ENCODE results near the gene TNRC6A.

DNA sequence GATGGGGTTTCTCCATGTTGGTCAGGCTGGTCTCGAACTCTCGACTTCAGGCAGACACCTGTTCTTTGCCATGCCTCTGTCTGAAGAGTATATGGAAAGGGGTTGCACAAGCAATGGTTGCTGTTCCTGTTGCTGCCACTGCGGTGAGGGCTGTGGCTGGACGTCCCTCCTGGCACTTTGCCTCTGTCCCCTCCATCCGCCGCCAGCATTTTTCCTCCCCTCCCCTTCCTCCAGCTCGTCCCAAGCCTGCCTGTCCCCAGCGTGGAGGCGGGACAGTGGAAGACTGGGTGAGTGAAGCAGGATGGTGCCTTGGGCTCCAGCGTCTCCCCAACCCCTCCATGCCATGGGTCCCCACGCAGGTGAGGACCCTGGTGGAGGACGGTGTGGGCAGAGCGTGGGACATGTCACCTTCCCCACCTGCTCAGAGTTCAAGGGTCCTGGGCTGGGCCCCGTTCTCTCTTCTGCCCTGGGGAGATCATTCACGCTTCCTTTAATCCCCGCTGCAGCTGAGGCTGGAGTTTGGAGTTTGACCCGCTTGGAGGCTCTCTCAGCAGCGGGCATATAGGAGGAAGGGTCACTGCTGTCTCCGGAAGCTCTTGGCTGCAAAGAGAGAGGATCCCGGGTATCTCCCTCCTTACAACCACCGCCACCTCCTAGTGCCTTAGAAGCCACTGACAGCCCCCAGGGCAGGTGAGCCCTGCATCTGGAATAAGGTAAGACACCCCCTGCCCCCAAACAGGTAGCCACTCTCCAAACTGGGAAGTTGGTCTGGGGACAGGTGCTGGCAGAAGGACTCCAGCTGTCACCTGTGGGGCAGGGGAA, 116.5 kb downstream of the TNRC6A start, which contains the start of gene SLC5A11:
- TF ChIP-seq, protein P1, sequence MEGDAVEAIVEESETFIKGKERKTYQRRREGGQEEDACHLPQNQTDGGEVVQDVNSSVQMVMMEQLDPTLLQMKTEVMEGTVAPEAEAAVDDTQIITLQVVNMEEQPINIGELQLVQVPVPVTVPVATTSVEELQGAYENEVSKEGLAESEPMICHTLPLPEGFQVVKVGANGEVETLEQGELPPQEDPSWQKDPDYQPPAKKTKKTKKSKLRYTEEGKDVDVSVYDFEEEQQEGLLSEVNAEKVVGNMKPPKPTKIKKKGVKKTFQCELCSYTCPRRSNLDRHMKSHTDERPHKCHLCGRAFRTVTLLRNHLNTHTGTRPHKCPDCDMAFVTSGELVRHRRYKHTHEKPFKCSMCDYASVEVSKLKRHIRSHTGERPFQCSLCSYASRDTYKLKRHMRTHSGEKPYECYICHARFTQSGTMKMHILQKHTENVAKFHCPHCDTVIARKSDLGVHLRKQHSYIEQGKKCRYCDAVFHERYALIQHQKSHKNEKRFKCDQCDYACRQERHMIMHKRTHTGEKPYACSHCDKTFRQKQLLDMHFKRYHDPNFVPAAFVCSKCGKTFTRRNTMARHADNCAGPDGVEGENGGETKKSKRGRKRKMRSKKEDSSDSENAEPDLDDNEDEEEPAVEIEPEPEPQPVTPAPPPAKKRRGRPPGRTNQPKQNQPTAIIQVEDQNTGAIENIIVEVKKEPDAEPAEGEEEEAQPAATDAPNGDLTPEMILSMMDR (conservative IDR thresholded peaks at IDR 0.05; ENCODE audit: low read length) = no peak
- no peak for TF ChIP-seq EZH2phosphoT487 (IDR thresholded peaks at IDR 0.05; ENCODE audit: borderline replicate concordance, low read depth, low read length)

Data from OCI-LY7 (cell line).